Measurements from ENCODE around the gene TIMMDC1. TPM values are rescaled to one million over a fixed set of nuclear protein-coding genes. Genes with fewer than 3 reads are reported as not detected.

The TIMMDC1 gene
- total and polyA plus RNA-seq, 9 donors, result 38.7 to 82.4 (median 71.3) TPM

DNA sequence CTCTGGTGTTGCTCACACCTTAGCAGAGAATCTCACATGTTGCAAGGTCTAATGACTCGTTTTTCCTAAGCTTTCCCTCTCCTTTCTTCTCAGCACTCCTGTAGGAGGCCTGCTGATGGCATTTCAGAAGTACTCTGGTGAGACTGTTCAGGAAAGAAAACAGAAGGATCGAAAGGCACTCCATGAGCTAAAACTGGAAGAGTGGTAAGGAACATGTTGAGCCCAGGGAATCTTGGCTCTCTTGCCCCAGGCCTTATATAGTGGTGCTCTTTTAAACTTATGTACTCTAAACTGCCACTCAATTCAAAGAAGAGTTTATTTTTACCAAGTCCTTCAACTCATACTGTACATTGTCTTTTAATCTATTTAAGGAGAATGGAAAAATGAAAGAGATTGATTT, 18.8 kb downstream of the TIMMDC1 start:
- Histone ChIP-seq H3K4me3 (no peak overlapping the region), H3K36me3 (no peaks in the 10 kb centered on the region), H3K4me1 (ENCODE audit: insufficient read depth) (no peaks in the 10 kb centered on the region), H3K9me3 (no peaks in the 10 kb centered on the region), H3K27me3 (no peaks in the 10 kb centered on the region), H3K27ac (no peak overlapping the region)
- intact Hi-C loops (cut with DNase I), result no loop called here
- TF ChIP-seq, protein P1, sequence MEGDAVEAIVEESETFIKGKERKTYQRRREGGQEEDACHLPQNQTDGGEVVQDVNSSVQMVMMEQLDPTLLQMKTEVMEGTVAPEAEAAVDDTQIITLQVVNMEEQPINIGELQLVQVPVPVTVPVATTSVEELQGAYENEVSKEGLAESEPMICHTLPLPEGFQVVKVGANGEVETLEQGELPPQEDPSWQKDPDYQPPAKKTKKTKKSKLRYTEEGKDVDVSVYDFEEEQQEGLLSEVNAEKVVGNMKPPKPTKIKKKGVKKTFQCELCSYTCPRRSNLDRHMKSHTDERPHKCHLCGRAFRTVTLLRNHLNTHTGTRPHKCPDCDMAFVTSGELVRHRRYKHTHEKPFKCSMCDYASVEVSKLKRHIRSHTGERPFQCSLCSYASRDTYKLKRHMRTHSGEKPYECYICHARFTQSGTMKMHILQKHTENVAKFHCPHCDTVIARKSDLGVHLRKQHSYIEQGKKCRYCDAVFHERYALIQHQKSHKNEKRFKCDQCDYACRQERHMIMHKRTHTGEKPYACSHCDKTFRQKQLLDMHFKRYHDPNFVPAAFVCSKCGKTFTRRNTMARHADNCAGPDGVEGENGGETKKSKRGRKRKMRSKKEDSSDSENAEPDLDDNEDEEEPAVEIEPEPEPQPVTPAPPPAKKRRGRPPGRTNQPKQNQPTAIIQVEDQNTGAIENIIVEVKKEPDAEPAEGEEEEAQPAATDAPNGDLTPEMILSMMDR (IDR thresholded peaks at IDR 0.05), result no peak
- TF ChIP-seq POLR2A (IDR thresholded peaks at IDR 0.05), result no peak
- TF ChIP-seq EP300 (IDR thresholded peaks at IDR 0.05), result no peak
- DNase-seq, result no peak
- 80 to 92% (median 84%) methylated on average over 2 of the region's 2 CpGs for WGBS, 3 donors

DNA sequence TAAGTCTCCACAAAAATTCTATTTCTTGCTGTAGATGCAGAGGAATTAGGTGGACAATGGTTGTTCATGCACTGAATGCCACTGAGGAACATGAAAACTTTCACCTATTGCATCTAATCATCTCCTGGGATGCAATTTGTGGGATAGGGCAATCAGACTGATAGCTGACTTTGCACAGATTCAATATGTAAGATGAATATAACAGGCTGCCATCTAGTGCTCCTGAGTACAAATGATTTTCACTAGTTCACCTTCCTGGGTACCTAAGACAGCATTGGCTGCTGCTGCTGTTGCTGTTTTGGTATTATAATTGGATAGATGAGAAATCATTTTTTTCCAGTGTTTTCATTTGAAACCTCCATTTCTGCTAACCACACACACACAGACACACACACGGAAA, 19.7 kb downstream of the TIMMDC1 start:
- TF ChIP-seq, protein P1 (IDR thresholded peaks at IDR 0.05), result no peak
- TF ChIP-seq POLR2A (IDR thresholded peaks at IDR 0.05) (no peak), EP300 (IDR thresholded peaks at IDR 0.05) (no peak)
- no peak for DNase-seq
- no peaks in the 10 kb centered on the region for H3K4me1 ChIP-seq (ENCODE audit: insufficient read depth)
- intact Hi-C loops (cut with DNase I), result no loop called here
- H3K27ac ChIP-seq, result no peak overlapping the region
- no peak overlapping the region for H3K4me3 ChIP-seq
- no peaks in the 10 kb centered on the region for H3K9me3 ChIP-seq
- H3K27me3 ChIP-seq, result no peaks in the 10 kb centered on the region
- no peaks in the 10 kb centered on the region for H3K36me3 ChIP-seq
- WGBS, 3 donors, result 97 to 100% (median 97%) methylated on average over 1 of the region's 1 CpG

DNA sequence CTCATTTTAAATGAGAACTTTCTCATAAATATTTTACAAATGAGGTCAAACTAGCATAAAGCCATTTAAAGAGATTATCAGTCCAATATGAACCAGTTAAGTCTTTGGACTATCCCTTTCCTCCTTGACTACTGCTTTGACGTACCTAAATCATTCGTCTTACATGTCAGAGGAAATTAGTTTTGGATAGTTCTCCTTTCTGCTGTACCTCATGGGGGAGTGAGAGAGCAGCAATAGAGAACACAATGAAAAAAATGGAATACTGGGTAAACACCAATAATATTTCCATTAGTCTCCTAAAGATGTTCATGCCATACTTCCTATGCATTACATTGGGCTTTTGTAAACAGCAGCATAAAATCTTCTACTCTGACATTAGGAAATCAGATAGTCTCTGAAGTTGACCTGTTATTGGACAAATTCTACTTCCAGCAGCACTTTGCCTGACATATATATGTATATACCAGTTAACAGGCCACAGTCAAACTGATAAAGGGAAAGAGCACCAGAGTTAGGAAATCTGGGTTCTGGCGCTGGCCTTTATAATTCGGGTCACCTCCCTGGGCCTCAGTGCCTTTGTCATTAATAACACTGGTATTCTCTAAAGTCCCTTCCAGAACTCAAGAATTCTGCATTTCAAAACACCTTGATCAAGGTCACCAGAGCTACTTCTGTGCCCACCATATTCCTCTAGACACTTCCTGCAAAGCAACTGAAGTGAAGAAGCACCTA, 26.8 kb downstream of the TIMMDC1 start:
- TF ChIP-seq, protein P1 (IDR thresholded peaks at IDR 0.05), result no peak
- no peak for TF ChIP-seq EP300 (IDR thresholded peaks at IDR 0.05)
- no peak for TF ChIP-seq POLR2A (IDR thresholded peaks at IDR 0.05)
- 74 to 85% (median 81%) methylated on average over 4 of the region's 4 CpGs for WGBS, 3 donors

DNA sequence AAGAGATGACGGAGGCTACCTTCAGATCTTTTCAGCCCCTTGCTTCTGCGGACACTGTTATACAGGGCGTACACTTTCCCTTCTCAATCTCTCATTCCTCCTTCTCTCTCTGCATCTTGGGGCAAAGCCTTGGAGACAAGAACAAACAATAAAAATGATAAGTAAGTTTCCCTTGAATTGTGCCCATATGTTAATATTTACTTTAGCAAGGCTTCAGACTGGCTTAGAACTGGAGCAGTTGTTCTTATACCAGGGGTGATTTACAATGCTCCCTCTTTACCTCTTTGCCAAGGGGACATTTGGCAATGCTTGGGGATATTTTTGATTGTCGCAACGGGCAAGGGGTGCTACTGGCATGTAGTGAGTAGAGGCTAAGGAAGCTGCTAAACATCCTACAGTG, 29.4 kb downstream of the TIMMDC1 start:
- Histone ChIP-seq H3K27ac (no peak overlapping the region), H3K36me3 (no peaks in the 10 kb centered on the region), H3K9me3 (no peaks in the 10 kb centered on the region), H3K4me1 (ENCODE audit: insufficient read depth) (no peaks in the 10 kb centered on the region), H3K27me3 (no peaks in the 10 kb centered on the region), H3K4me3 (no peak overlapping the region)
- WGBS, 3 donors, result 86 to 98% (median 97%) methylated on average over 5 of the region's 5 CpGs
- no peak for TF ChIP-seq POLR2A (IDR thresholded peaks at IDR 0.05)
- TF ChIP-seq EP300 (IDR thresholded peaks at IDR 0.05), result no peak
- TF ChIP-seq, protein P1 (IDR thresholded peaks at IDR 0.05), result no peak
- intact Hi-C loops (cut with DNase I), result no loop called here
- no peak for DNase-seq

More for the DNA sequence above, 26.8 kb downstream of the TIMMDC1 start:
- Histone ChIP-seq H3K36me3 (no peaks in the 10 kb centered on the region), H3K9me3 (no peaks in the 10 kb centered on the region), H3K4me3 (no peak overlapping the region), H3K27me3 (no peaks in the 10 kb centered on the region), H3K4me1 (ENCODE audit: insufficient read depth) (no peaks in the 10 kb centered on the region), H3K27ac (no peak overlapping the region)
- intact Hi-C loops (cut with DNase I), result no loop called here
- DNase-seq, result no peak

Data from ovary (tissue), 9 donors.